KMS-11 (cell line): ENCODE results near the gene HOXC9.
A peak's percentile ranks its signal among the peaks of the same experiment; 100 is the strongest.

Source experiments
- H2AFZ ChIP-seq: fragments of 200-600 bp; sonication (generic); 2 replicates; pipeline ENCODE4 v1.6.1; 2016; ENCODE audit warnings: antibody characterized with exemption, mixed run types, low read depth
- H3K27ac ChIP-seq: fragments of 200-600 bp; sonication (generic); 2 replicates; pipeline ENCODE4 v1.6.1; 2016; ENCODE audit warnings: mild to moderate bottlenecking, mixed run types
- H3K27me3 ChIP-seq: fragments of 200-600 bp; sonication (generic); 2 replicates; pipeline ENCODE4 v1.6.1; 2017; ENCODE audit warnings: mild to moderate bottlenecking, low read depth, mixed run types, moderate library complexity; ENCODE audit not compliant: insufficient read depth
- H3K36me3 ChIP-seq: fragments of 200-600 bp; sonication (generic); 2 replicates; pipeline ENCODE4 v1.6.1; 2017; ENCODE audit warnings: mild to moderate bottlenecking, mixed run types; ENCODE audit not compliant: insufficient read depth
- H3K4me1 ChIP-seq: fragments of 200-600 bp; sonication (generic); 2 replicates; pipeline ENCODE4 v1.6.1; 2016; ENCODE audit warnings: mild to moderate bottlenecking, low read depth, mixed run types; ENCODE audit not compliant: poor library complexity, severe bottlenecking
- H3K4me2 ChIP-seq: fragments of 200-600 bp; sonication (generic); 2 replicates; pipeline ENCODE4 v1.7.0; 2016; ENCODE audit warnings: mild to moderate bottlenecking, mixed run types
- H3K4me3 ChIP-seq: fragments of 200-600 bp; sonication (generic); IDR thresholded peaks from 2 replicates; pipeline ENCODE4 v1.6.1; 2017; ENCODE audit warnings: low read depth, low read length, mixed read lengths; ENCODE audit not compliant: insufficient read depth
- H3K79me2 ChIP-seq: fragments of 200-600 bp; sonication (generic); 2 replicates; pipeline ENCODE4 v1.6.1; 2016; ENCODE audit warnings: low read depth, mixed run types; ENCODE audit not compliant: insufficient read depth
- H3K9ac ChIP-seq: fragments of 200-600 bp; sonication (generic); 2 replicates; pipeline ENCODE4 v1.6.1; 2016; ENCODE audit warnings: mild to moderate bottlenecking, mixed run types
- H4K20me1 ChIP-seq: fragments of 200-600 bp; sonication (generic); 2 replicates; pipeline ENCODE4 v1.6.1; 2016; ENCODE audit warnings: mild to moderate bottlenecking, mixed run types; ENCODE audit not compliant: insufficient read depth
- TF ChIP-seq, protein P1 (sequence below): fragments of 200-600 bp; sonication (generic); conservative IDR thresholded peaks from 2 replicates; pipeline ENCODE4 v1.6.1; 2017; ENCODE audit warnings: low read depth, mild to moderate bottlenecking, antibody characterized with exemption, low read length, moderate library complexity, mixed read lengths

HOXC9 gene

DNA sequence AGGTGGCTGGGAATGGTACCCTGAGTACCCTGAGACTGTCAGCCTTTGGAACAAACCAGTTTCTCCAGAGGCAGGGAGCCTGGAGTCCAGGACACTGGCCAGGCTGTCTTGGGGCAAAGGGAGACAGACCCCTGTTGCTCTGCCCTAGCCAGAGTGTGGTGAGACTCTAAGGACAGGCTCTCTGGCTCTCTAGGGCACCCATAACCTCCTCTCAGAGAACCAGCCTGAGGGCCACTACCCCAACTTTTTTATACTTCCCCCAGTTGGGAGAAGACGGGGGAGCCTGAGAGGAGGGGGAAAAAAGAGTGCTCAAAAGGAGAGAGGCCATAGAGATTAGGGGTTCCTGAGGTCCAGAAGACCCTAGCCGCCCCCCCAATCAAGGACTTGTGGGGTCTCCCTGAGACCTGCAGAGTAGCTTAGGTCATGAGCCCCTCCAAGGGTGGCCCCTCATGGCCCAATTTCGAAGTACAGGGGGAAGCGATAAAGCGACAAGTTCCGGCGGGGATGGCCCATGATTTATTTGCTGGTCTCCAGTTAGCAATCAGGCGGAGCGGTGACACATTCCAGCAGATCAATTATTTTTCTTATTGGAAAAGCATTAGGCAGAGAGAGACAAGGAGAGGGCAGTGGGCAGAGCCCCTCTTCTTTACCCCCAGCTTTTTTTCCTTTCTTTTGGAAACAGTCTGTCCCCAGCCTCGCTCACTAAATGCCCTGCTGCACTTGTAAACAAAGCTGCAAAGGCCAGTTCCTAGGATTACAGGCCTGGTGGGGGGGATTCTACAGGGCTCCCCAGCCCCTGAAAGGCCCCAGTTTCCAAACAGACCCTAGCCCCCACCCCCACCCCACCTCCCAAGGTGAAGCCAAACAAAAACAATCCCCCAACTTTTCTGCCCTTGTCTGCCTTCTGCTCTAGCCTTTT is 10.4 kb downstream of the HOXC9 start:
- H3K27me3 ChIP-seq = peaks cover 98% of the 10 kb centered on the region
- no peak overlapping the region for H3K9ac ChIP-seq
- H3K27ac ChIP-seq = no peak overlapping the region
- no peak overlapping the region for H2AFZ ChIP-seq
- TF ChIP-seq, protein P1, sequence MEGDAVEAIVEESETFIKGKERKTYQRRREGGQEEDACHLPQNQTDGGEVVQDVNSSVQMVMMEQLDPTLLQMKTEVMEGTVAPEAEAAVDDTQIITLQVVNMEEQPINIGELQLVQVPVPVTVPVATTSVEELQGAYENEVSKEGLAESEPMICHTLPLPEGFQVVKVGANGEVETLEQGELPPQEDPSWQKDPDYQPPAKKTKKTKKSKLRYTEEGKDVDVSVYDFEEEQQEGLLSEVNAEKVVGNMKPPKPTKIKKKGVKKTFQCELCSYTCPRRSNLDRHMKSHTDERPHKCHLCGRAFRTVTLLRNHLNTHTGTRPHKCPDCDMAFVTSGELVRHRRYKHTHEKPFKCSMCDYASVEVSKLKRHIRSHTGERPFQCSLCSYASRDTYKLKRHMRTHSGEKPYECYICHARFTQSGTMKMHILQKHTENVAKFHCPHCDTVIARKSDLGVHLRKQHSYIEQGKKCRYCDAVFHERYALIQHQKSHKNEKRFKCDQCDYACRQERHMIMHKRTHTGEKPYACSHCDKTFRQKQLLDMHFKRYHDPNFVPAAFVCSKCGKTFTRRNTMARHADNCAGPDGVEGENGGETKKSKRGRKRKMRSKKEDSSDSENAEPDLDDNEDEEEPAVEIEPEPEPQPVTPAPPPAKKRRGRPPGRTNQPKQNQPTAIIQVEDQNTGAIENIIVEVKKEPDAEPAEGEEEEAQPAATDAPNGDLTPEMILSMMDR = no peak
- H3K36me3 ChIP-seq = no peaks in the 10 kb centered on the region
- no peaks in the 10 kb centered on the region for H3K79me2 ChIP-seq
- no peaks in the 10 kb centered on the region for H4K20me1 ChIP-seq
- no peak overlapping the region; the same call in 1 of the 2 replicates for H3K4me2 ChIP-seq
- H3K4me1 ChIP-seq = peaks cover 17% of the 10 kb centered on the region
- no peak overlapping the region for H3K4me3 ChIP-seq

DNA sequence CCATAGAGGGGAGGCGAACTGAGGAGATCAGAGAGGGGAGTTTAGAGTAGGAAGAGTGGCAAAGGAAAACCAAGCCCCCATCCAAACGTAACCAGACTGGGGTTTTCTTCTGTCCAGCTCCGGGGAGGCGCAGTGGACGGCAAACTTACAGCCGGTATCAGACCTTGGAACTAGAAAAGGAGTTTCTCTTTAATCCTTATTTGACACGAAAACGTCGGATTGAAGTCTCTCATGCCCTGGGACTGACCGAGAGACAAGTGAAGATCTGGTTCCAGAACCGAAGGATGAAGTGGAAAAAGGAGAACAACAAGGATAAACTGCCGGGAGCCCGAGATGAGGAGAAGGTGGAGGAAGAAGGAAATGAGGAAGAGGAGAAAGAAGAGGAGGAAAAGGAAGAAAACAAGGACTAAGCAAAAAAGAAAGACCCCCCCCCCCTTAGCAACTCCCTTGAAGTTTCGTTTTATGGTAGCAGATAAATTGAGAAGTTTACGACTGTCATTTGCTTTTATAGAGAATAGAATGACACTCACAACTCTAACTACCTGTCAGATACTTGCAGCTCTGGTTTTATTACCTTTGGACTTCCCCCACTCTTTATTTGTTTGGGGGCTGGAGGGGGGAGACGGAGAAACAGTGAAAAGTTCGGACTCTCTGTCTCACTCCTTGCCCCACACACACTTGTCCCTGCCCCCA is 11.2 kb downstream of the HOXC9 start:
- Histone ChIP-seq H3K9ac (no peak overlapping the region), H3K79me2 (no peaks in the 10 kb centered on the region), H3K27me3 (peaks cover 98% of the 10 kb centered on the region), H3K27ac (no peak overlapping the region), H2AFZ (no peak overlapping the region), H3K4me2 (peak overlapping the region; percentile 9), H4K20me1 (no peaks in the 10 kb centered on the region), H3K4me1 (peaks cover 14% of the 10 kb centered on the region), H3K4me3 (no peak overlapping the region), H3K36me3 (no peaks in the 10 kb centered on the region)
- TF ChIP-seq, protein P1 = no peak

DNA sequence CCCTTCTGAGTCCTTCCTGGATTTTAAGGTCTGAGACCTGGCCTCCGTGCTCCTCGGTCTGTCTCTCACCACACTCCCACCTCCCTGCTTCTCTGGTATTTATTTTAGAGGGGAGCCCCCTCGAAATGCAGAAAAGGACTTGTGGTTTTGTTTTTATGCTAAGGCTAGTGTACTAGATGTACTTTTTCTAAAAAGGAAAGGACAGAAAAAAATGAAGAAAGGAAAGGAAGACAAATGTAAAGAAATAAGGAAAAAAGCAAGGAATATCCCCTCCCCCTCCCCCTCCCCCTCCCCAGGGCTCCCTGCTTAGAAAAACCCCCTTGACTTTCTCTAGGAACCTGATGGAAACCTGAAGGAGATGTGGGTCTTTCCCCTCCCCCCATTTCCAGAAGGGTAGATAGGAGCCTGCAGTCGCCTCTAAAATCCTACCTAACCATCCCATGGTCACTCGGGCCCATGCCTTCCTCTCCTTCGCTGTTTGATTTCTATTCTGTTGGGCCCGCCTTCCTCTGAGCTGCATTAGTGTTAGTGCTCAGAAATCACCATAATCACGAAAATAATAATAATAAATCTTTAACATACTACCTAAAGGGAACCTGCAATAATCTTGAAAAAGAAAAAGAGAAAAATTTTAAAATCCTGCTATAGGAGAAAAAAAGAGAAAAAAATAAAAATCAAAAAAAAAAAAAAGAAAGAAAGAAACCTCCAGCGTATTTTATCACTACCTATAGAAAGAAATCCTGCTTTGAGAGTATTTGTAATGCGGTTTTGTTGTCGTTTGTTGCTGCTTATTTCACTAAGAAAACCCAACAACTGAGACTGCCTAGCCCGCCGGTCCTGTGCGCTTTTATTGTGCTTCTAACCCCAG is 11.9 kb downstream of the HOXC9 start:
- Histone ChIP-seq H3K79me2 (no peaks in the 10 kb centered on the region), H3K36me3 (no peaks in the 10 kb centered on the region), H3K4me3 (no peak overlapping the region), H2AFZ (no peak overlapping the region), H3K27me3 (peaks cover 97% of the 10 kb centered on the region), H3K4me2 (peak overlapping the region; percentile 9), H3K27ac (no peak overlapping the region), H3K9ac (no peak overlapping the region), H4K20me1 (no peaks in the 10 kb centered on the region), H3K4me1 (peaks cover 12% of the 10 kb centered on the region)
- TF ChIP-seq, protein P1 = no peak

DNA sequence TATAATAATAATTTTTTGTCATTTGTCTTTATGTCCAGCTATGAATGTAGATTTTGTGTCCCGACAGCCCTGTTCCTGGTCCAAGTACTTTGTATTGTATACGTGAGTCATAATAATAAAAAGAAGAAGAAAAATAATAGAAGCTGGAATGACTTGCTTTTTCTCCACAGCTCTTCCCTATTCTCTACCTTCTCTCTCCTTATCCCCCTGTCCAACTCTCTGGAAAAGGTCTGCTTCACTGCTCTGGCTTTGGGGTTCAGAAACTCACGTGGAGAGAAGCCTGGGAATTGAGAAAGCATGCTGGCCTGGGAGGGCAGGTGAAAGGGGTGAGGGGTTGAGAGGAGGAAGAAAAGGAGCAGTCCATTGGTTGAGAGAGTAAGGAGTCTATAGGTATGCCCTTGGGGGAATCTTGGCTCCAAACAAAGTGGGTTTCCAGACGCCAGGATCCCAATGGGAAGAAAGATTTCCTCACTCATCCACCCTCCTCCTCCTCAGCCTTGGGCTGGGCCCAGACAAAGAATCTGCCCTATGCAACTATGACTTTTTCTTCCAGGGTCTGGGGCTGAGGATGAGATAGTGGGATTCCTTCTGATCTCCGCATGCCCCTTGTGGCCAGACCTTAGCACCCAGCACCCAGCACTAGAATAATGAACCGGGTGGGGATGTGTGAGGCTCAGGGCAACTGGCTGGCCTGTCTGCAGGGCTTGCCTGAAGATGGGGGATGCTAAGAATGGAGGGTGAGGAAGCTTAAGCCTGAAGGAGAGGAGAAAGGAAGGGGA is 12.9 kb downstream of the HOXC9 start:
- Histone ChIP-seq H3K4me3 (no peak overlapping the region), H3K9ac (no peak overlapping the region), H3K27ac (no peak overlapping the region), H3K4me1 (peaks cover 21% of the 10 kb centered on the region), H3K27me3 (peaks cover 97% of the 10 kb centered on the region), H2AFZ (no peak overlapping the region), H3K4me2 (no peak overlapping the region), H4K20me1 (no peaks in the 10 kb centered on the region), H3K36me3 (no peaks in the 10 kb centered on the region), H3K79me2 (no peaks in the 10 kb centered on the region)
- TF ChIP-seq, protein P1 = peak; percentile 35
